NCI-H146 treated with DMSO at 0.1 percent for 48 hours (cell line): ENCODE results near the gene MYRF.

Experiments
- DNase-seq: peaks from one replicate; lab custom pipeline; 2025; ENCODE audit not compliant: unreplicated experiment; lab: John Stamatoyannopoulos, UW

Gene MYRF

GRCh38 chr11:61718621-61719302 lies 33.7 kb upstream of the MYRF start:
- no peak for DNase-seq

GRCh38 chr11:61719978-61720377 lies 32.5 kb upstream of the MYRF start:
- no peak for DNase-seq

- no peak for DNase-seq
These were observed 31.8 kb upstream of the MYRF start for GRCh38 chr11:61720597-61720996.

GRCh38 chr11:61724437-61724836 lies 28.0 kb upstream of the MYRF start:
- no peak for DNase-seq

- DNase-seq = no peak
These were observed 26.6 kb upstream of the MYRF start for GRCh38 chr11:61725781-61726231.

- no peak for DNase-seq
These were observed 25.7 kb upstream of the MYRF start for GRCh38 chr11:61726775-61727174.

GRCh38 chr11:61727401-61727811 lies 25.0 kb upstream of the MYRF start:
- no peak for DNase-seq

- DNase-seq = no peak
These were observed 24.1 kb upstream of the MYRF start for GRCh38 chr11:61728066-61728939.

GRCh38 chr11:61728940-61729219 lies 23.6 kb upstream of the MYRF start:
- no peak for DNase-seq

- DNase-seq = peak; percentile 34
These were observed 22.0 kb upstream of the MYRF start for GRCh38 chr11:61730240-61730994.

GRCh38 chr11:61731211-61731951 lies 21.1 kb upstream of the MYRF start:
- DNase-seq = no peak

- DNase-seq = no peak
These were observed 20.3 kb upstream of the MYRF start for GRCh38 chr11:61731952-61732675.

- no peak for DNase-seq
These were observed 19.7 kb upstream of the MYRF start for GRCh38 chr11:61732705-61733104.

GRCh38 chr11:61733120-61733978 lies 19.1 kb upstream of the MYRF start:
- peak; percentile 34 for DNase-seq

GRCh38 chr11:61734767-61735166 lies 17.7 kb upstream of the MYRF start:
- DNase-seq = no peak

GRCh38 chr11:61735391-61735790 lies 17.0 kb upstream of the MYRF start:
- no peak for DNase-seq

GRCh38 chr11:61736310-61736709 lies 16.1 kb upstream of the MYRF start:
- no peak for DNase-seq

- no peak for DNase-seq
These were observed 15.3 kb upstream of the MYRF start for GRCh38 chr11:61737131-61737530.

GRCh38 chr11:61737636-61738386 lies 14.6 kb upstream of the MYRF start:
- no peak for DNase-seq
